HepG2 (cell line): Measurements from ENCODE around the gene AGAP3. TPM values are rescaled to one million over a fixed set of nuclear protein-coding genes. Genes with fewer than 3 reads are reported as not detected.

Source experiments
- CENPT ChIP-seq: sonication (generic); formaldehyde crosslinking; IDR thresholded peaks from 2 replicates; pipeline ENCODE4 v1.8.0; 2022; ENCODE audit warnings: low read depth, mild to moderate bottlenecking, moderate library complexity, missing genetic modification reagents
- FLYWCH1 ChIP-seq: sonication (generic); formaldehyde crosslinking; IDR thresholded peaks from 2 replicates; pipeline ENCODE4 v1.8.1; 2023; ENCODE audit warnings: mild to moderate bottlenecking, missing genetic modification reagents
- HOXA7 ChIP-seq: sonication (generic); formaldehyde crosslinking; IDR thresholded peaks from 2 replicates; pipeline ENCODE4 v1.8.1; 2022; ENCODE audit warnings: mild to moderate bottlenecking, missing genetic modification reagents, moderate library complexity
- PITX1 ChIP-seq: sonication (generic); formaldehyde crosslinking; IDR thresholded peaks from 2 replicates; pipeline ENCODE4 v1.5.1; 2020; ENCODE audit warnings: mild to moderate bottlenecking, missing genetic modification reagents
- ZMYM3 ChIP-seq: sonication (generic); formaldehyde crosslinking; IDR thresholded peaks from 2 replicates; pipeline ENCODE4 v1.5.1; 2020; ENCODE audit warnings: mild to moderate bottlenecking, missing genetic modification reagents
- ZNF253 ChIP-seq: sonication (generic); formaldehyde crosslinking; IDR thresholded peaks from 2 replicates; pipeline ENCODE4 v1.8.0; 2022; ENCODE audit warnings: mild to moderate bottlenecking, missing genetic modification reagents, borderline replicate concordance
- ZNF317 ChIP-seq: sonication (generic); formaldehyde crosslinking; IDR thresholded peaks from 2 replicates; pipeline ENCODE4 v1.5.0; 2020; ENCODE audit warnings: mild to moderate bottlenecking, missing genetic modification reagents
- polyA plus RNA-seq, 8 experiments: library from polyadenylated mRNA; depleted of rRNA in 3 of 8; stranded (reverse) in 7 of 8; unstranded in 1 of 8; fragments of >200 nt; fragmentation: Illumina TruSeq in 4 of 8; extraction: Trizol in 4 of 8; gene quantifications; 2 replicates each; pipeline versions ENCODE4 v1.2.1 to v1.2.3, GENCODE V29; 2011 to 2016; ENCODE audit warnings: low read depth in 4 of 8, missing spikeins in 1 of 8, mixed read lengths in 1 of 8; ENCODE audit not compliant: insufficient read depth in 1 of 8
- total RNA-seq, 5 experiments: library from RNA; depleted of rRNA; stranded (reverse); fragments of >200 nt; fragmentation: Illumina TruSeq; extraction: Trizol; gene quantifications; 2 replicates each; pipeline ENCODE4 v1.2.3, GENCODE V29; 2016; ENCODE audit warnings: low read depth in 1 of 5
- TF ChIP-seq, protein P1 (sequence below): sonication (generic); formaldehyde crosslinking; IDR thresholded peaks from 2 replicates; pipeline ENCODE4 v1.4.0; 2020; ENCODE audit warnings: missing genetic modification reagents
- TF ChIP-seq, protein P2 (sequence below): sonication (generic); formaldehyde crosslinking; IDR thresholded peaks from 2 replicates; pipeline ENCODE4 v1.4.0; 2020; ENCODE audit warnings: missing genetic modification reagents
- TF ChIP-seq, protein P3 (sequence below): sonication (generic); formaldehyde crosslinking; conservative IDR thresholded peaks from 2 replicates; pipeline ENCODE4 v1.4.0; 2020; ENCODE audit warnings: missing genetic modification reagents
- TF ChIP-seq, protein P4 (sequence below): sonication (generic); formaldehyde crosslinking; IDR thresholded peaks from 2 replicates; pipeline ENCODE4 v1.4.0; 2020; ENCODE audit warnings: missing genetic modification reagents
- TF ChIP-seq, protein P5 (sequence below), 2 experiments: sonication (generic) in 1 of 2; formaldehyde crosslinking in 1 of 2; IDR thresholded peaks; 2 replicates each; pipeline versions ENCODE4 v1.6.1 to v1.9.0; 2014 to 2022; ENCODE audit warnings: antibody characterized with exemption in 1 of 2, borderline replicate concordance in 1 of 2, inconsistent platforms in 1 of 2, low read depth in 1 of 2, missing genetic modification reagents in 1 of 2

Gene AGAP3
- total and polyA plus RNA-seq, 2 of the 13 experiments (the other 11 are each of a cell fraction or from before 2014, with no cell fraction given): 31.3 to 61.4 TPM

DNA sequence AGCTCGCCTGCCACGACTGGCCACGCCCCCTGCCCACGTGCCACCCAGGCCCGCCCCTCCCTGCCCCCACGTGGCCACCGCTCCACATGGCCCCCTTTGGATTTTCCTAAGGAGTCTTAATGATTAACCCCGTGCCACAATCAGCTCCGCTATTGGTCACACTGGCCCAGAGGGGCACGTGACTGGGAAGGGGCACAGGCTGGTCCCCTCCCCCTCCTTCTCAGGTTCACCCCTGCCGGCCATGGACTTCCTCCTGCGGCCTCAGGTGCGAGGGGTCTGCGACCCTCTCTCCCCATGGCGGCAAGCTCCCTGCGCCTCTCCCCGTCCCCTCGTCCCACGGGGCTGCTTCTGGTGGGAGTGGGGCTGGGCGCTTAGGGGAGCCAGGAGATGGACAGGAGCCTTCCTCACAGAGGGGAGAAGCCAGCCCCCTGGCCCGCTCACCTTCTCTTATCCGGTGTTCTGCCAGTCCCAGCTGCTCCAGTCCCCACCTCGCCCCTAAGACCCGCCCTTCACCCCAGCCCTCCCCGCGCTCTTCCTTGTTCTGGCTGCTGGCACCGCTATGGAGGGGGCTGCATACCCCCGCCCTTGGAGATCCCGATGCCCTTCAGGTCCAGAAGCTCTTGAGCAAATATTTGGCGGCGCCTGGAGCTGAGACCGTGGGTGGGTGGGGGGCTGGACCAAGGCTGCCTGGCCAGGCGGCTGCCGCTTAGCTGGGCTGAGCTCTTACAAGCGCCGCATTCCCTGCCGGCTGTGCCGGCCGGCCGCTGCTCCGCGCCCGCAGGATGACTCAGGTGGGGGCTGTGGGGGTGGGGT, 23.7 kb upstream of the AGAP3 start (continued):
- TF ChIP-seq, protein P1, sequence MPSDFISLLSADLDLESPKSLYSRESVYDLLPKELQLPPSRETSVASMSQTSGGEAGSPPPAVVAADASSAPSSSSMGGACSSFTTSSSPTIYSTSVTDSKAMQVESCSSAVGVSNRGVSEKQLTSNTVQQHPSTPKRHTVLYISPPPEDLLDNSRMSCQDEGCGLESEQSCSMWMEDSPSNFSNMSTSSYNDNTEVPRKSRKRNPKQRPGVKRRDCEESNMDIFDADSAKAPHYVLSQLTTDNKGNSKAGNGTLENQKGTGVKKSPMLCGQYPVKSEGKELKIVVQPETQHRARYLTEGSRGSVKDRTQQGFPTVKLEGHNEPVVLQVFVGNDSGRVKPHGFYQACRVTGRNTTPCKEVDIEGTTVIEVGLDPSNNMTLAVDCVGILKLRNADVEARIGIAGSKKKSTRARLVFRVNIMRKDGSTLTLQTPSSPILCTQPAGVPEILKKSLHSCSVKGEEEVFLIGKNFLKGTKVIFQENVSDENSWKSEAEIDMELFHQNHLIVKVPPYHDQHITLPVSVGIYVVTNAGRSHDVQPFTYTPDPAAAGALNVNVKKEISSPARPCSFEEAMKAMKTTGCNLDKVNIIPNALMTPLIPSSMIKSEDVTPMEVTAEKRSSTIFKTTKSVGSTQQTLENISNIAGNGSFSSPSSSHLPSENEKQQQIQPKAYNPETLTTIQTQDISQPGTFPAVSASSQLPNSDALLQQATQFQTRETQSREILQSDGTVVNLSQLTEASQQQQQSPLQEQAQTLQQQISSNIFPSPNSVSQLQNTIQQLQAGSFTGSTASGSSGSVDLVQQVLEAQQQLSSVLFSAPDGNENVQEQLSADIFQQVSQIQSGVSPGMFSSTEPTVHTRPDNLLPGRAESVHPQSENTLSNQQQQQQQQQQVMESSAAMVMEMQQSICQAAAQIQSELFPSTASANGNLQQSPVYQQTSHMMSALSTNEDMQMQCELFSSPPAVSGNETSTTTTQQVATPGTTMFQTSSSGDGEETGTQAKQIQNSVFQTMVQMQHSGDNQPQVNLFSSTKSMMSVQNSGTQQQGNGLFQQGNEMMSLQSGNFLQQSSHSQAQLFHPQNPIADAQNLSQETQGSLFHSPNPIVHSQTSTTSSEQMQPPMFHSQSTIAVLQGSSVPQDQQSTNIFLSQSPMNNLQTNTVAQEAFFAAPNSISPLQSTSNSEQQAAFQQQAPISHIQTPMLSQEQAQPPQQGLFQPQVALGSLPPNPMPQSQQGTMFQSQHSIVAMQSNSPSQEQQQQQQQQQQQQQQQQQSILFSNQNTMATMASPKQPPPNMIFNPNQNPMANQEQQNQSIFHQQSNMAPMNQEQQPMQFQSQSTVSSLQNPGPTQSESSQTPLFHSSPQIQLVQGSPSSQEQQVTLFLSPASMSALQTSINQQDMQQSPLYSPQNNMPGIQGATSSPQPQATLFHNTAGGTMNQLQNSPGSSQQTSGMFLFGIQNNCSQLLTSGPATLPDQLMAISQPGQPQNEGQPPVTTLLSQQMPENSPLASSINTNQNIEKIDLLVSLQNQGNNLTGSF (CRISPR knock-in tag): no peak
- TF ChIP-seq, protein P2, sequence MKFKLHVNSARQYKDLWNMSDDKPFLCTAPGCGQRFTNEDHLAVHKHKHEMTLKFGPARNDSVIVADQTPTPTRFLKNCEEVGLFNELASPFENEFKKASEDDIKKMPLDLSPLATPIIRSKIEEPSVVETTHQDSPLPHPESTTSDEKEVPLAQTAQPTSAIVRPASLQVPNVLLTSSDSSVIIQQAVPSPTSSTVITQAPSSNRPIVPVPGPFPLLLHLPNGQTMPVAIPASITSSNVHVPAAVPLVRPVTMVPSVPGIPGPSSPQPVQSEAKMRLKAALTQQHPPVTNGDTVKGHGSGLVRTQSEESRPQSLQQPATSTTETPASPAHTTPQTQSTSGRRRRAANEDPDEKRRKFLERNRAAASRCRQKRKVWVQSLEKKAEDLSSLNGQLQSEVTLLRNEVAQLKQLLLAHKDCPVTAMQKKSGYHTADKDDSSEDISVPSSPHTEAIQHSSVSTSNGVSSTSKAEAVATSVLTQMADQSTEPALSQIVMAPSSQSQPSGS: no peak
- TF ChIP-seq, protein P3, sequence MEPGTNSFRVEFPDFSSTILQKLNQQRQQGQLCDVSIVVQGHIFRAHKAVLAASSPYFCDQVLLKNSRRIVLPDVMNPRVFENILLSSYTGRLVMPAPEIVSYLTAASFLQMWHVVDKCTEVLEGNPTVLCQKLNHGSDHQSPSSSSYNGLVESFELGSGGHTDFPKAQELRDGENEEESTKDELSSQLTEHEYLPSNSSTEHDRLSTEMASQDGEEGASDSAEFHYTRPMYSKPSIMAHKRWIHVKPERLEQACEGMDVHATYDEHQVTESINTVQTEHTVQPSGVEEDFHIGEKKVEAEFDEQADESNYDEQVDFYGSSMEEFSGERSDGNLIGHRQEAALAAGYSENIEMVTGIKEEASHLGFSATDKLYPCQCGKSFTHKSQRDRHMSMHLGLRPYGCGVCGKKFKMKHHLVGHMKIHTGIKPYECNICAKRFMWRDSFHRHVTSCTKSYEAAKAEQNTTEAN: no peak
- TF ChIP-seq, protein P4, sequence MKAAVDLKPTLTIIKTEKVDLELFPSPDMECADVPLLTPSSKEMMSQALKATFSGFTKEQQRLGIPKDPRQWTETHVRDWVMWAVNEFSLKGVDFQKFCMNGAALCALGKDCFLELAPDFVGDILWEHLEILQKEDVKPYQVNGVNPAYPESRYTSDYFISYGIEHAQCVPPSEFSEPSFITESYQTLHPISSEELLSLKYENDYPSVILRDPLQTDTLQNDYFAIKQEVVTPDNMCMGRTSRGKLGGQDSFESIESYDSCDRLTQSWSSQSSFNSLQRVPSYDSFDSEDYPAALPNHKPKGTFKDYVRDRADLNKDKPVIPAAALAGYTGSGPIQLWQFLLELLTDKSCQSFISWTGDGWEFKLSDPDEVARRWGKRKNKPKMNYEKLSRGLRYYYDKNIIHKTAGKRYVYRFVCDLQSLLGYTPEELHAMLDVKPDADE (CRISPR knock-in tag): no peak
- no peak for TF ChIP-seq CENPT (CRISPR knock-in tag)
- 0 out of 2 replicates have a peak, but pooled peaks have one; percentile 21 for TF ChIP-seq PITX1 (CRISPR knock-in tag)
- peak; percentile 44; the same call in 1 of the 2 replicates for TF ChIP-seq ZMYM3 (CRISPR knock-in tag)
- TF ChIP-seq ZNF253 (CRISPR knock-in tag): no peak
- TF ChIP-seq ZNF317 (CRISPR knock-in tag): no peak
- TF ChIP-seq, protein P5, sequence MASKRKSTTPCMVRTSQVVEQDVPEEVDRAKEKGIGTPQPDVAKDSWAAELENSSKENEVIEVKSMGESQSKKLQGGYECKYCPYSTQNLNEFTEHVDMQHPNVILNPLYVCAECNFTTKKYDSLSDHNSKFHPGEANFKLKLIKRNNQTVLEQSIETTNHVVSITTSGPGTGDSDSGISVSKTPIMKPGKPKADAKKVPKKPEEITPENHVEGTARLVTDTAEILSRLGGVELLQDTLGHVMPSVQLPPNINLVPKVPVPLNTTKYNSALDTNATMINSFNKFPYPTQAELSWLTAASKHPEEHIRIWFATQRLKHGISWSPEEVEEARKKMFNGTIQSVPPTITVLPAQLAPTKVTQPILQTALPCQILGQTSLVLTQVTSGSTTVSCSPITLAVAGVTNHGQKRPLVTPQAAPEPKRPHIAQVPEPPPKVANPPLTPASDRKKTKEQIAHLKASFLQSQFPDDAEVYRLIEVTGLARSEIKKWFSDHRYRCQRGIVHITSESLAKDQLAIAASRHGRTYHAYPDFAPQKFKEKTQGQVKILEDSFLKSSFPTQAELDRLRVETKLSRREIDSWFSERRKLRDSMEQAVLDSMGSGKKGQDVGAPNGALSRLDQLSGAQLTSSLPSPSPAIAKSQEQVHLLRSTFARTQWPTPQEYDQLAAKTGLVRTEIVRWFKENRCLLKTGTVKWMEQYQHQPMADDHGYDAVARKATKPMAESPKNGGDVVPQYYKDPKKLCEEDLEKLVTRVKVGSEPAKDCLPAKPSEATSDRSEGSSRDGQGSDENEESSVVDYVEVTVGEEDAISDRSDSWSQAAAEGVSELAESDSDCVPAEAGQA (IDR thresholded peaks at IDR 0.05; ENCODE audit: low read depth): no peak
- TF ChIP-seq, protein P5 (CRISPR knock-in tag; IDR thresholded peaks at IDR 0.05; ENCODE audit: borderline replicate concordance): no peak
- no peak for TF ChIP-seq FLYWCH1
- no peak for TF ChIP-seq HOXA7 (CRISPR knock-in tag)
